D341Med (cell line): Measurements from ENCODE around the gene WARS2.

Source experiments
- DNase-seq: peaks from one replicate; pipeline ENCODE4 v3.0.0; 2012; ENCODE audit warnings: low spot score

The WARS2 gene

GRCh38 chr1:118995312-118996016, 145.0 kb downstream of the WARS2 start:
- DNase-seq, result no peak

GRCh38 chr1:118993700-118994026, 146.8 kb downstream of the WARS2 start:
- DNase-seq, result no peak

- DNase-seq, result no peak
These were observed 147.4 kb downstream of the WARS2 start for GRCh38 chr1:118992868-118993699.

GRCh38 chr1:118992237-118992825, 148.1 kb downstream of the WARS2 start:
- no peak for DNase-seq

- DNase-seq, result no peak
These were observed 149.0 kb downstream of the WARS2 start for GRCh38 chr1:118991448-118991847.

- DNase-seq, result no peak
These were observed 149.8 kb downstream of the WARS2 start for GRCh38 chr1:118990513-118991152.

- DNase-seq, result no peak
These were observed 150.5 kb downstream of the WARS2 start for GRCh38 chr1:118989878-118990378.

GRCh38 chr1:118989006-118989815, 151.2 kb downstream of the WARS2 start:
- no peak for DNase-seq

GRCh38 chr1:118988186-118989005, 152.1 kb downstream of the WARS2 start, which contains the start of gene TBX15:
Gene TBX15, minus strand, starts transcription at chr1:118988343. Its CDS starts 548 bp downstream, at chr1:118987795.
- DNase-seq, result no peak

GRCh38 chr1:118987468-118988185, 152.8 kb downstream of the WARS2 start:
- DNase-seq, result no peak

GRCh38 chr1:118986555-118987467, 153.6 kb downstream of the WARS2 start:
- DNase-seq, result no peak

GRCh38 chr1:118985640-118986554, 154.6 kb downstream of the WARS2 start:
- no peak for DNase-seq

GRCh38 chr1:118984722-118985639, 155.5 kb downstream of the WARS2 start:
- no peak for DNase-seq

- no peak for DNase-seq
These were observed 156.2 kb downstream of the WARS2 start for GRCh38 chr1:118984086-118984721.

GRCh38 chr1:118983558-118984041, 156.9 kb downstream of the WARS2 start:
- DNase-seq, result no peak
